K562 (cell line): Measurements from ENCODE around the gene FGF22. TPM values are rescaled to one million over a fixed set of nuclear protein-coding genes. Genes with fewer than 3 reads are reported as not detected.
A peak's percentile ranks its signal among the peaks of the same experiment; 100 is the strongest.

Experiments used
- FOXM1 ChIP-seq, 2 experiments: fragments of 450-650 bp in 1 of 2; sonication (generic) in 1 of 2; formaldehyde crosslinking in 1 of 2; IDR thresholded peaks; 2 replicates each; pipeline versions ENCODE4 v1.6.1 to v1.9.0; 2017 to 2022; ENCODE audit warnings: low read depth in 2 of 2, mild to moderate bottlenecking in 2 of 2, missing genetic modification reagents in 1 of 2, moderate library complexity in 1 of 2
- MCM5 ChIP-seq: fragments of 450-650 bp; IDR thresholded peaks from 2 replicates; pipeline ENCODE4 v1.6.1; 2016; ENCODE audit warnings: low read depth
- RUNX1 ChIP-seq: sonication (generic); IDR thresholded peaks from 2 replicates; pipeline ENCODE4 v1.6.1; 2016; ENCODE audit warnings: antibody characterized with exemption, low read depth
- SP1 ChIP-seq: sonication (generic); formaldehyde crosslinking; IDR thresholded peaks from 2 replicates; pipeline ENCODE4 v1.8.1; 2022; ENCODE audit warnings: mild to moderate bottlenecking, missing genetic modification reagents
- XRCC5 ChIP-seq: fragments of 200-400 bp; formaldehyde crosslinking; IDR thresholded peaks from 2 replicates; pipeline ENCODE4 v1.6.1; 2017; ENCODE audit warnings: low read depth, mild to moderate bottlenecking, low read length
- ZNF3 ChIP-seq: fragments of 250-450 bp; sonication (Bioruptor Pico); IDR thresholded peaks from 2 replicates; pipeline ENCODE4 v1.5.0; 2021; ENCODE audit warnings: mild to moderate bottlenecking, moderate library complexity
- polyA plus RNA-seq, 8 experiments: library from polyadenylated mRNA; depleted of rRNA in 4 of 8; stranded (reverse) in 5 of 8; unstranded in 3 of 8; fragments of >200 nt; fragmentation: Nextera tagmentation in 2 of 8; fragmentation: Illumina TruSeq in 1 of 8; extraction: Ambion mirVana in 2 of 8; extraction: Trizol in 1 of 8; gene quantifications; 2 replicates each; pipeline versions ENCODE4 v1.2.1 to v1.2.3, GENCODE V29; 2011 to 2014; ENCODE audit warnings: inconsistent platforms in 1 of 8, missing spikeins in 1 of 8
- total RNA-seq, 7 experiments: library from RNA; depleted of rRNA in 6 of 7; stranded (reverse); fragments of >200 nt in 6 of 7; fragmentation: Illumina TruSeq in 2 of 7; extraction: Trizol in 2 of 7; gene quantifications; 2 replicates each; pipeline versions ENCODE4 v1.2.1 to v1.2.3, GENCODE V29; 2011 to 2021; ENCODE audit warnings: low replicate concordance in 1 of 7
- TF ChIP-seq, protein P1 (sequence below), 2 experiments: fragments of 450-650 bp; formaldehyde crosslinking in 1 of 2; IDR thresholded peaks; 2 replicates each; pipeline versions ENCODE4 v1.4.0 to v1.6.1; 2014 to 2020; ENCODE audit warnings: mild to moderate bottlenecking in 2 of 2, borderline replicate concordance in 1 of 2, low read depth in 1 of 2
- TF ChIP-seq, protein P2 (sequence below), 2 experiments: fragments of 450-650 bp; IDR thresholded peaks; 2 replicates each; pipeline ENCODE4 v1.6.1; 2016
- TF ChIP-seq, protein P3 (sequence below): fragments of 250-450 bp; sonication (Bioruptor Pico); IDR thresholded peaks from 2 replicates; pipeline ENCODE4 v1.4.0; 2020; ENCODE audit warnings: borderline replicate concordance
- TF ChIP-seq, protein P4 (sequence below): sonication (generic); formaldehyde crosslinking; IDR thresholded peaks from 2 replicates; pipeline ENCODE4 v1.8.1; 2023; ENCODE audit warnings: mild to moderate bottlenecking, missing genetic modification reagents, moderate library complexity

FGF22 gene
- total and polyA plus RNA-seq, 9 of the 15 experiments (the other 6 are each of a cell fraction or from before 2014, with no cell fraction given): 0.14 to 2.2 (median 0.86) TPM; not detected in 4

DNA sequence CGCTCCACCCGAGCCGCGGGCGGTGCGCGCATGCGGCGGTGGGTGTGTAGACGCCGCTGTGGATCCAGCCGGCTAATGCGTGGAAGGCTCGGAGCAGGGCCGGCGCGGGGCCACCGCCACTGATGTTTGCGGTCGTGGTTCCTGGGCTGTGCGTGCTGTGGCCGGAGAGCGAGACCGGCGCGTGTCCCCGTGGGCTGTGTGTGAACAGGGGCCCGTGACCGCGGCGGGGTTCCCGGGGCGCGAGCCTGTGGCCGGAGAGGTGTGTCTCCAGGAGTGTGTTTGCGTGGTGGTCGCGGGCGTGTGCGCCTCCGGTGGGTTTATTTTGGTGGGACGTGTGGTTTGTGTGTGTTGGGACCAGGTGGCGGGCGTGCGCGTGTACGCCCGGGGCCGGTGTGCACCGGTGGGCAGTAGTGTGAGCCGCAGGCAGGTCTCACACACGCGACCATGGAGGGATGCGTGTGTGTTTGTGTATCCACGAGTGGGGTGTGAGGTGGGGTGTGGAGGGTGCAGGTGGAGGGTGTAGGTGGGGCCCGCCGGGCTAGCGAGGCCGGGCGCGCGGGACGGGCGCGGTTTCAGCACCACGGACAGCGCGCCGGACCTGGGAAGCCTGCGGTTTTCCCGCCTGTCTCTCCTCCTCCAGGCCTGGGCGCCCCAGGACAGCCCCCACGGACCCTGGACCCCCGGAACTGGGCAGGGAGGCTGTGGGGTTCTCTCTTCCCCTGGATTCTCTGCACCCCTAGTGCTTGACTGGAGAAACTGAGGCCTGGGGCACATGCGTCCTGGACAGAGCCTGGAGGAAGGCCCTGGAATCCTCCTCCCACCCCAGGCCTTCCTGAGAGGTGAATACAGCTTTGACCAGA is 48.4 kb upstream of the FGF22 start (continued):
- TF ChIP-seq, protein P1, sequence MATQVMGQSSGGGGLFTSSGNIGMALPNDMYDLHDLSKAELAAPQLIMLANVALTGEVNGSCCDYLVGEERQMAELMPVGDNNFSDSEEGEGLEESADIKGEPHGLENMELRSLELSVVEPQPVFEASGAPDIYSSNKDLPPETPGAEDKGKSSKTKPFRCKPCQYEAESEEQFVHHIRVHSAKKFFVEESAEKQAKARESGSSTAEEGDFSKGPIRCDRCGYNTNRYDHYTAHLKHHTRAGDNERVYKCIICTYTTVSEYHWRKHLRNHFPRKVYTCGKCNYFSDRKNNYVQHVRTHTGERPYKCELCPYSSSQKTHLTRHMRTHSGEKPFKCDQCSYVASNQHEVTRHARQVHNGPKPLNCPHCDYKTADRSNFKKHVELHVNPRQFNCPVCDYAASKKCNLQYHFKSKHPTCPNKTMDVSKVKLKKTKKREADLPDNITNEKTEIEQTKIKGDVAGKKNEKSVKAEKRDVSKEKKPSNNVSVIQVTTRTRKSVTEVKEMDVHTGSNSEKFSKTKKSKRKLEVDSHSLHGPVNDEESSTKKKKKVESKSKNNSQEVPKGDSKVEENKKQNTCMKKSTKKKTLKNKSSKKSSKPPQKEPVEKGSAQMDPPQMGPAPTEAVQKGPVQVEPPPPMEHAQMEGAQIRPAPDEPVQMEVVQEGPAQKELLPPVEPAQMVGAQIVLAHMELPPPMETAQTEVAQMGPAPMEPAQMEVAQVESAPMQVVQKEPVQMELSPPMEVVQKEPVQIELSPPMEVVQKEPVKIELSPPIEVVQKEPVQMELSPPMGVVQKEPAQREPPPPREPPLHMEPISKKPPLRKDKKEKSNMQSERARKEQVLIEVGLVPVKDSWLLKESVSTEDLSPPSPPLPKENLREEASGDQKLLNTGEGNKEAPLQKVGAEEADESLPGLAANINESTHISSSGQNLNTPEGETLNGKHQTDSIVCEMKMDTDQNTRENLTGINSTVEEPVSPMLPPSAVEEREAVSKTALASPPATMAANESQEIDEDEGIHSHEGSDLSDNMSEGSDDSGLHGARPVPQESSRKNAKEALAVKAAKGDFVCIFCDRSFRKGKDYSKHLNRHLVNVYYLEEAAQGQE (IDR thresholded peaks at IDR 0.05; ENCODE audit: borderline replicate concordance): peak; percentile 99
- TF ChIP-seq, protein P1 (CRISPR knock-in tag; IDR thresholded peaks at IDR 0.05; ENCODE audit: low read depth): peak; percentile 99
- TF ChIP-seq MCM5 (no peak), ZNF3 (CRISPR knock-in tag) (no peak), SP1 (CRISPR knock-in tag) (no peak), RUNX1 (no peak), FOXM1 (IDR thresholded peaks at IDR 0.05; ENCODE audit: low read depth) (no peak), FOXM1 (CRISPR knock-in tag; IDR thresholded peaks at IDR 0.05; ENCODE audit: low read depth) (0 out of 2 replicates have a peak, but pooled peaks have one; percentile 17), XRCC5 (no peak)
- TF ChIP-seq, protein P2, sequence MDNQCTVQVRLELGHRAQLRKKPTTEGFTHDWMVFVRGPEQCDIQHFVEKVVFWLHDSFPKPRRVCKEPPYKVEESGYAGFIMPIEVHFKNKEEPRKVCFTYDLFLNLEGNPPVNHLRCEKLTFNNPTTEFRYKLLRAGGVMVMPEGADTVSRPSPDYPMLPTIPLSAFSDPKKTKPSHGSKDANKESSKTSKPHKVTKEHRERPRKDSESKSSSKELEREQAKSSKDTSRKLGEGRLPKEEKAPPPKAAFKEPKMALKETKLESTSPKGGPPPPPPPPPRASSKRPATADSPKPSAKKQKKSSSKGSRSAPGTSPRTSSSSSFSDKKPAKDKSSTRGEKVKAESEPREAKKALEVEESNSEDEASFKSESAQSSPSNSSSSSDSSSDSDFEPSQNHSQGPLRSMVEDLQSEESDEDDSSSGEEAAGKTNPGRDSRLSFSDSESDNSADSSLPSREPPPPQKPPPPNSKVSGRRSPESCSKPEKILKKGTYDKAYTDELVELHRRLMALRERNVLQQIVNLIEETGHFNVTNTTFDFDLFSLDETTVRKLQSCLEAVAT (IDR thresholded peaks at IDR 0.05): peak in 1 of 2 experiments; percentile 32; a peak in 1 of 4 replicates
- TF ChIP-seq, protein P3, sequence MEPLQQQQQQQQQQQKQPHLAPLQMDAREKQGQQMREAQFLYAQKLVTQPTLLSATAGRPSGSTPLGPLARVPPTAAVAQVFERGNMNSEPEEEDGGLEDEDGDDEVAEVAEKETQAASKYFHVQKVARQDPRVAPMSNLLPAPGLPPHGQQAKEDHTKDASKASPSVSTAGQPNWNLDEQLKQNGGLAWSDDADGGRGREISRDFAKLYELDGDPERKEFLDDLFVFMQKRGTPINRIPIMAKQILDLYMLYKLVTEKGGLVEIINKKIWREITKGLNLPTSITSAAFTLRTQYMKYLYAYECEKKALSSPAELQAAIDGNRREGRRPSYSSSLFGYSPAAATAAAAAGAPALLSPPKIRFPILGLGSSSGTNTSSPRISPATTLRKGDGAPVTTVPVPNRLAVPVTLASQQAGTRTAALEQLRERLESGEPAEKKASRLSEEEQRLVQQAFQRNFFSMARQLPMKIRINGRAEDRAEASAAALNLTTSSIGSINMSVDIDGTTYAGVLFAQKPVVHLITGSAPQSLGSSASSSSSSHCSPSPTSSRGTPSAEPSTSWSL: no peak
- TF ChIP-seq, protein P4, sequence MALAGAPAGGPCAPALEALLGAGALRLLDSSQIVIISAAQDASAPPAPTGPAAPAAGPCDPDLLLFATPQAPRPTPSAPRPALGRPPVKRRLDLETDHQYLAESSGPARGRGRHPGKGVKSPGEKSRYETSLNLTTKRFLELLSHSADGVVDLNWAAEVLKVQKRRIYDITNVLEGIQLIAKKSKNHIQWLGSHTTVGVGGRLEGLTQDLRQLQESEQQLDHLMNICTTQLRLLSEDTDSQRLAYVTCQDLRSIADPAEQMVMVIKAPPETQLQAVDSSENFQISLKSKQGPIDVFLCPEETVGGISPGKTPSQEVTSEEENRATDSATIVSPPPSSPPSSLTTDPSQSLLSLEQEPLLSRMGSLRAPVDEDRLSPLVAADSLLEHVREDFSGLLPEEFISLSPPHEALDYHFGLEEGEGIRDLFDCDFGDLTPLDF: no peak
